ENCODE measurements around the gene TBPL1. TPM values are rescaled to one million over a fixed set of nuclear protein-coding genes. Genes with fewer than 3 reads are reported as not detected.

TBPL1 gene
- total and polyA plus RNA-seq, 9 of the 15 experiments (the other 6 are each of a cell fraction or from before 2014, with no cell fraction given): 78.1 to 152 (median 107) TPM

GRCh38 chr6:133954657-133955576, 1.9 kb downstream of the TBPL1 start (continued):
- TF ChIP-seq HMG20B (CRISPR knock-in tag; IDR thresholded peaks at IDR 0.05) (no peak), RBFOX2 (IDR thresholded peaks at IDR 0.05; ENCODE audit: low read depth, low read length) (peak; percentile 61; the same call in 1 of the 2 replicates), RBM34 (IDR thresholded peaks at IDR 0.05; ENCODE audit: borderline replicate concordance, insufficient read depth, low read length) (no peak), MLLT1 (IDR thresholded peaks at IDR 0.05) (peak; percentile 87 to 90; a peak in 3 of 4 replicates), TCF7L2 (IDR thresholded peaks at IDR 0.05; ENCODE audit: low read depth, low read length) (no peak), ZBTB1 (CRISPR knock-in tag; IDR thresholded peaks at IDR 0.05; ENCODE audit: borderline replicate concordance, low read depth) (no peak), ZNF766 (CRISPR knock-in tag; conservative IDR thresholded peaks at IDR 0.05) (no peak), XRCC3 (IDR thresholded peaks at IDR 0.05) (no peak), SMC3 (conservative IDR thresholded peaks at IDR 0.05; ENCODE audit: insufficient read depth, low read depth, low read length) (no peak), CBX3 (IDR thresholded peaks at IDR 0.05; ENCODE audit: borderline replicate concordance in 1 of 2, low read length in 2 of 2) (no peak), ELF4 (CRISPR knock-in tag; IDR thresholded peaks at IDR 0.05) (0 out of 2 replicates have a peak, but pooled peaks have one; percentile 17), ASH1L (IDR thresholded peaks at IDR 0.05; ENCODE audit: borderline replicate concordance, low read depth, partially characterized antibody) (no peak), IFI16 (CRISPR knock-in tag; IDR thresholded peaks at IDR 0.05) (no peak), ETV1 (tag; conservative IDR thresholded peaks at IDR 0.05; ENCODE audit: low read depth) (peak; percentile 34; the same call in 1 of the 2 replicates), STAT5A (IDR thresholded peaks at IDR 0.05; ENCODE audit: borderline replicate concordance, low read length) (0 out of 2 replicates have a peak, but pooled peaks have one; percentile 6), MEIS2 (IDR thresholded peaks at IDR 0.05; ENCODE audit: partially characterized antibody) (peak; percentile 8), MYNN (IDR thresholded peaks at IDR 0.05) (peak; percentile 69; the same call in 1 of the 2 replicates), MYNN (CRISPR knock-in tag; IDR thresholded peaks at IDR 0.05) (no peak), ZNF41 (CRISPR knock-in tag; conservative IDR thresholded peaks at IDR 0.05) (no peak), ZNF75A (CRISPR knock-in tag; IDR thresholded peaks at IDR 0.05) (no peak), U2AF2 (optimal IDR thresholded peaks at IDR 0.05; ENCODE audit: low read depth, low read length) (no peak), PML (IDR thresholded peaks at IDR 0.05; ENCODE audit: low read length) (no peak)
- TF ChIP-seq, protein P1, sequence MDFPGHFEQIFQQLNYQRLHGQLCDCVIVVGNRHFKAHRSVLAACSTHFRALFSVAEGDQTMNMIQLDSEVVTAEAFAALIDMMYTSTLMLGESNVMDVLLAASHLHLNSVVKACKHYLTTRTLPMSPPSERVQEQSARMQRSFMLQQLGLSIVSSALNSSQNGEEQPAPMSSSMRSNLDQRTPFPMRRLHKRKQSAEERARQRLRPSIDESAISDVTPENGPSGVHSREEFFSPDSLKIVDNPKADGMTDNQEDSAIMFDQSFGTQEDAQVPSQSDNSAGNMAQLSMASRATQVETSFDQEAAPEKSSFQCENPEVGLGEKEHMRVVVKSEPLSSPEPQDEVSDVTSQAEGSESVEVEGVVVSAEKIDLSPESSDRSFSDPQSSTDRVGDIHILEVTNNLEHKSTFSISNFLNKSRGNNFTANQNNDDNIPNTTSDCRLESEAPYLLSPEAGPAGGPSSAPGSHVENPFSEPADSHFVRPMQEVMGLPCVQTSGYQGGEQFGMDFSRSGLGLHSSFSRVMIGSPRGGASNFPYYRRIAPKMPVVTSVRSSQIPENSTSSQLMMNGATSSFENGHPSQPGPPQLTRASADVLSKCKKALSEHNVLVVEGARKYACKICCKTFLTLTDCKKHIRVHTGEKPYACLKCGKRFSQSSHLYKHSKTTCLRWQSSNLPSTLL (IDR thresholded peaks at IDR 0.05): no peak
- TF ChIP-seq, protein P2, sequence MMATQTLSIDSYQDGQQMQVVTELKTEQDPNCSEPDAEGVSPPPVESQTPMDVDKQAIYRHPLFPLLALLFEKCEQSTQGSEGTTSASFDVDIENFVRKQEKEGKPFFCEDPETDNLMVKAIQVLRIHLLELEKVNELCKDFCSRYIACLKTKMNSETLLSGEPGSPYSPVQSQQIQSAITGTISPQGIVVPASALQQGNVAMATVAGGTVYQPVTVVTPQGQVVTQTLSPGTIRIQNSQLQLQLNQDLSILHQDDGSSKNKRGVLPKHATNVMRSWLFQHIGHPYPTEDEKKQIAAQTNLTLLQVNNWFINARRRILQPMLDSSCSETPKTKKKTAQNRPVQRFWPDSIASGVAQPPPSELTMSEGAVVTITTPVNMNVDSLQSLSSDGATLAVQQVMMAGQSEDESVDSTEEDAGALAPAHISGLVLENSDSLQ (IDR thresholded peaks at IDR 0.05): peak; percentile 51; the same call in 1 of the 2 replicates

Measured in K562 (cell line).